GM12878 (cell line): ENCODE results near the gene SELP. TPM values are rescaled to one million over a fixed set of nuclear protein-coding genes. Genes with fewer than 3 reads are reported as not detected.

Experiments
- BACH1 ChIP-seq: fragments of 450-650 bp; IDR thresholded peaks from 2 replicates; pipeline ENCODE4 v1.6.1; 2017; ENCODE audit warnings: mild to moderate bottlenecking, borderline replicate concordance
- BRCA1 ChIP-seq: IDR thresholded peaks from 2 replicates; pipeline ENCODE4 v1.6.1; 2011; ENCODE audit warnings: low read depth, low read length, improper control_type of control experiment
- ETV6 ChIP-seq, 2 experiments: fragments of 450-650 bp in 1 of 2; IDR thresholded peaks in 1 of 2; conservative IDR thresholded peaks in 1 of 2; 2 replicates each; pipeline ENCODE4 v1.6.1; 2014; ENCODE audit warnings: antibody characterized with exemption in 1 of 2, borderline replicate concordance in 1 of 2, low read depth in 1 of 2, mild to moderate bottlenecking in 1 of 2, moderate library complexity in 1 of 2
- MEF2A ChIP-seq: IDR thresholded peaks from 2 replicates; pipeline ENCODE4 v1.6.1; 2011; ENCODE audit warnings: low read depth, mild to moderate bottlenecking, low read length, moderate library complexity; ENCODE audit not compliant: insufficient read depth
- MTA3 ChIP-seq: IDR thresholded peaks from 2 replicates; pipeline ENCODE4 v1.6.1; 2012; ENCODE audit warnings: low read length, inconsistent platforms, borderline replicate concordance
- MXI1 ChIP-seq: fragments of 150-350 bp; IDR thresholded peaks from 2 replicates; pipeline ENCODE4 v1.6.1; 2011; ENCODE audit warnings: low read depth, mild to moderate bottlenecking, inconsistent platforms, low read length, improper control_type of control experiment
- MYB ChIP-seq: fragments of 150-350 bp; IDR thresholded peaks from 2 replicates; pipeline ENCODE4 v1.6.1; 2014; ENCODE audit warnings: mild to moderate bottlenecking, low read depth, low read length, borderline replicate concordance
- NFYB ChIP-seq: IDR thresholded peaks from 2 replicates; pipeline ENCODE4 v1.6.1; 2011; ENCODE audit warnings: low read depth, mild to moderate bottlenecking, low read length, improper control_type of control experiment, moderate library complexity; ENCODE audit not compliant: insufficient read depth
- POLR2AphosphoS2 ChIP-seq: IDR thresholded peaks from 2 replicates; pipeline ENCODE4 v1.6.1; 2011; ENCODE audit warnings: low read depth, mild to moderate bottlenecking, low read length, improper control_type of control experiment, moderate library complexity
- RUNX3 ChIP-seq: IDR thresholded peaks from 2 replicates; pipeline ENCODE4 v1.6.1; 2012; ENCODE audit warnings: low read length, inconsistent platforms
- SIN3A ChIP-seq: IDR thresholded peaks from 2 replicates; pipeline ENCODE4 v1.6.1; 2012; ENCODE audit warnings: low read depth, low read length, improper control_type of control experiment
- SMARCA5 ChIP-seq: fragments of 450-650 bp; IDR thresholded peaks from 2 replicates; pipeline ENCODE4 v1.6.1; 2017; ENCODE audit warnings: mild to moderate bottlenecking
- SMC3 ChIP-seq: IDR thresholded peaks from 2 replicates; pipeline ENCODE4 v1.6.1; 2011; ENCODE audit warnings: low read length, improper control_type of control experiment, borderline replicate concordance
- SP1 ChIP-seq: IDR thresholded peaks from one replicate; pipeline ENCODE4 v1.6.1; 2011; ENCODE audit warnings: low read depth, low read length
- polyA plus RNA-seq, 11 experiments: library from polyadenylated mRNA; depleted of rRNA in 4 of 11; unstranded in 6 of 11; stranded (reverse) in 5 of 11; fragments of >200 nt; fragmentation: Nextera tagmentation in 4 of 11; fragmentation: Illumina TruSeq in 1 of 11; extraction: Ambion mirVana in 4 of 11; extraction: Trizol in 1 of 11; gene quantifications; 1 replicate in 1 of 11; 2 replicates in 10 of 11; pipeline versions ENCODE4 v1.2.1 to v1.2.3, GENCODE V29; 2011 to 2016; ENCODE audit warnings: inconsistent platforms in 2 of 11, missing spikeins in 2 of 11, low read depth in 1 of 11
- total RNA-seq, 4 experiments: library from RNA; depleted of rRNA in 3 of 4; stranded (reverse); fragments of >200 nt in 3 of 4; fragmentation: Illumina TruSeq in 1 of 4; extraction: Trizol in 1 of 4; gene quantifications; 2 replicates each; pipeline versions ENCODE4 v1.2.1 to v1.2.3, GENCODE V29; 2013 to 2021
- TF ChIP-seq, protein P1 (sequence below): IDR thresholded peaks from 2 replicates; pipeline ENCODE4 v1.6.1; 2011; ENCODE audit warnings: borderline replicate concordance, low read depth, mild to moderate bottlenecking, moderate library complexity, mixed read lengths, low read length; ENCODE audit not compliant: insufficient read depth; ENCODE audit errors: extremely low read length
- TF ChIP-seq, protein P2 (sequence below): fragments of 450-650 bp; IDR thresholded peaks from 2 replicates; pipeline ENCODE4 v1.6.1; 2017; ENCODE audit warnings: mild to moderate bottlenecking
- TF ChIP-seq, protein P3 (sequence below), 3 experiments: IDR thresholded peaks in 2 of 3; conservative IDR thresholded peaks in 1 of 3; 2 replicates each; pipeline ENCODE4 v1.5.1; 2011; ENCODE audit warnings: low read depth in 3 of 3, low read length in 3 of 3, mild to moderate bottlenecking in 3 of 3, control low read depth in 2 of 3, moderate library complexity in 2 of 3, inconsistent platforms in 1 of 3, mixed read lengths in 1 of 3; ENCODE audit not compliant: control insufficient read depth in 2 of 3, insufficient read depth in 1 of 3; ENCODE audit errors: extremely low read depth in 1 of 3
- TF ChIP-seq, protein P4 (sequence below): fragments of 450-650 bp; IDR thresholded peaks from 2 replicates; pipeline ENCODE4 v1.6.1; 2017; ENCODE audit warnings: mild to moderate bottlenecking, moderate library complexity

The SELP gene
- total and polyA plus RNA-seq, 10 of the 15 experiments (the other 5 are each of a cell fraction or from before 2014, with no cell fraction given): 0.04 to 0.23 (median 0.06) TPM; not detected in 7

DNA sequence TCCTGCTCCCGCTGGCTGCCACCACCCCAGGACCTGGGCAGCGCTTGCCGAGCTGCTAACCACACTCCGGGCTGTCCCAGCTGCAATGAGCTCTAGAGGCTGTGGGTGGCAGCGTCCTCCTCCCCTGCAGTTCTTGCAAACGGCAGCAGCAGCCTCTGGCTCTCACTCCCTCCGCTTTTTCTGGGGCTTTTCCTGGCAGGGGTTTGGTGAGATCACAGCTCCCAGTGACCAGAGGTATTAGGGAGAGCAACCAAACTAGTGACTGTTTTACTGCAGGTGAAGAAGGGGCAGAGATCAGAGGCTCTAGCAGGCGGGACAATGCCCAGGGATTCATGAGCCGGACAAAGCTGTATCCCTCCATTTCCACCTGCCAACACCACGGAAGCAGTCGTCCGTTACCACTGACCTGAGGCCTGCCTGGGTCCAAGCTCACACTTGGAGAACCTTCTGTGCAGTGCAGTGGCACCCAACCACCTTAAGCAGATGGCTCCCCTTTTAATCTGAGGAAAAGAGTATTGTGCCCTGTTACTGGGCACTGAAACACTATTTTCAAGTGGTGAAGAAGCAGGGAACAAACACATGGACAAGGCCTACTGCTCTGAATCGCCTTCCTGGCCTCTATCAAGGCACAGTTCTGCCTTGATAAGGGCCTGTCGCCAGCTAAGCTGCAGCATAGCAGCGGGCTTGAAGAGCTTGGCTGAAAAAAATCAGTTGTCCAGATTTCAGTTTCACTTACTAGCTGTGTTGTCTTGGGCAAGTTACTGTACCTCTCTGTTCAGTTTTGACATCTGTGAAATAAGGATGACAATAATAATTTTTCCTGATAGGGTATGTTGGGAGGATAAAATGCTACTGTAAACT is 43.3 kb downstream of the SELP start, which contains the start of gene F5 (continued):
- TF ChIP-seq BACH1: no peak
- TF ChIP-seq SMC3: peak; percentile 68; the same call in 1 of the 2 replicates
- no peak for TF ChIP-seq MYB
- TF ChIP-seq, protein P1, sequence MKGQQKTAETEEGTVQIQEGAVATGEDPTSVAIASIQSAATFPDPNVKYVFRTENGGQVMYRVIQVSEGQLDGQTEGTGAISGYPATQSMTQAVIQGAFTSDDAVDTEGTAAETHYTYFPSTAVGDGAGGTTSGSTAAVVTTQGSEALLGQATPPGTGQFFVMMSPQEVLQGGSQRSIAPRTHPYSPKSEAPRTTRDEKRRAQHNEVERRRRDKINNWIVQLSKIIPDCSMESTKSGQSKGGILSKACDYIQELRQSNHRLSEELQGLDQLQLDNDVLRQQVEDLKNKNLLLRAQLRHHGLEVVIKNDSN: no peak
- 0 out of 2 replicates have a peak, but pooled peaks have one; percentile 24 for TF ChIP-seq SMARCA5
- TF ChIP-seq ETV6 (conservative IDR thresholded peaks at IDR 0.05 in 1 of 2, IDR thresholded peaks at IDR 0.05 in 1 of 2; ENCODE audit: borderline replicate concordance in 1 of 2, low read depth in 1 of 2): no peak
- no peak for TF ChIP-seq BRCA1
- no peak for TF ChIP-seq MXI1
- TF ChIP-seq MEF2A: no peak
- no peak for TF ChIP-seq NFYB
- TF ChIP-seq SP1: no peak
- TF ChIP-seq, protein P2, sequence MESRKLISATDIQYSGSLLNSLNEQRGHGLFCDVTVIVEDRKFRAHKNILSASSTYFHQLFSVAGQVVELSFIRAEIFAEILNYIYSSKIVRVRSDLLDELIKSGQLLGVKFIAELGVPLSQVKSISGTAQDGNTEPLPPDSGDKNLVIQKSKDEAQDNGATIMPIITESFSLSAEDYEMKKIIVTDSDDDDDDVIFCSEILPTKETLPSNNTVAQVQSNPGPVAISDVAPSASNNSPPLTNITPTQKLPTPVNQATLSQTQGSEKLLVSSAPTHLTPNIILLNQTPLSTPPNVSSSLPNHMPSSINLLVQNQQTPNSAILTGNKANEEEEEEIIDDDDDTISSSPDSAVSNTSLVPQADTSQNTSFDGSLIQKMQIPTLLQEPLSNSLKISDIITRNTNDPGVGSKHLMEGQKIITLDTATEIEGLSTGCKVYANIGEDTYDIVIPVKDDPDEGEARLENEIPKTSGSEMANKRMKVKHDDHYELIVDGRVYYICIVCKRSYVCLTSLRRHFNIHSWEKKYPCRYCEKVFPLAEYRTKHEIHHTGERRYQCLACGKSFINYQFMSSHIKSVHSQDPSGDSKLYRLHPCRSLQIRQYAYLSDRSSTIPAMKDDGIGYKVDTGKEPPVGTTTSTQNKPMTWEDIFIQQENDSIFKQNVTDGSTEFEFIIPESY: no peak
- TF ChIP-seq RUNX3: peak; percentile 7; the same call in 1 of the 2 replicates
- no peak for TF ChIP-seq SIN3A
- TF ChIP-seq, protein P3, sequence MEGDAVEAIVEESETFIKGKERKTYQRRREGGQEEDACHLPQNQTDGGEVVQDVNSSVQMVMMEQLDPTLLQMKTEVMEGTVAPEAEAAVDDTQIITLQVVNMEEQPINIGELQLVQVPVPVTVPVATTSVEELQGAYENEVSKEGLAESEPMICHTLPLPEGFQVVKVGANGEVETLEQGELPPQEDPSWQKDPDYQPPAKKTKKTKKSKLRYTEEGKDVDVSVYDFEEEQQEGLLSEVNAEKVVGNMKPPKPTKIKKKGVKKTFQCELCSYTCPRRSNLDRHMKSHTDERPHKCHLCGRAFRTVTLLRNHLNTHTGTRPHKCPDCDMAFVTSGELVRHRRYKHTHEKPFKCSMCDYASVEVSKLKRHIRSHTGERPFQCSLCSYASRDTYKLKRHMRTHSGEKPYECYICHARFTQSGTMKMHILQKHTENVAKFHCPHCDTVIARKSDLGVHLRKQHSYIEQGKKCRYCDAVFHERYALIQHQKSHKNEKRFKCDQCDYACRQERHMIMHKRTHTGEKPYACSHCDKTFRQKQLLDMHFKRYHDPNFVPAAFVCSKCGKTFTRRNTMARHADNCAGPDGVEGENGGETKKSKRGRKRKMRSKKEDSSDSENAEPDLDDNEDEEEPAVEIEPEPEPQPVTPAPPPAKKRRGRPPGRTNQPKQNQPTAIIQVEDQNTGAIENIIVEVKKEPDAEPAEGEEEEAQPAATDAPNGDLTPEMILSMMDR (IDR thresholded peaks at IDR 0.05 in 2 of 3, conservative IDR thresholded peaks at IDR 0.05 in 1 of 3; ENCODE audit: control insufficient read depth in 2 of 3, extremely low read depth in 1 of 3, insufficient read depth in 1 of 3, low read depth in 3 of 3, low read length in 3 of 3): peak; percentile 71 to 87 (median 77)
- TF ChIP-seq MTA3: no peak
- TF ChIP-seq POLR2AphosphoS2: no peak
- TF ChIP-seq, protein P4, sequence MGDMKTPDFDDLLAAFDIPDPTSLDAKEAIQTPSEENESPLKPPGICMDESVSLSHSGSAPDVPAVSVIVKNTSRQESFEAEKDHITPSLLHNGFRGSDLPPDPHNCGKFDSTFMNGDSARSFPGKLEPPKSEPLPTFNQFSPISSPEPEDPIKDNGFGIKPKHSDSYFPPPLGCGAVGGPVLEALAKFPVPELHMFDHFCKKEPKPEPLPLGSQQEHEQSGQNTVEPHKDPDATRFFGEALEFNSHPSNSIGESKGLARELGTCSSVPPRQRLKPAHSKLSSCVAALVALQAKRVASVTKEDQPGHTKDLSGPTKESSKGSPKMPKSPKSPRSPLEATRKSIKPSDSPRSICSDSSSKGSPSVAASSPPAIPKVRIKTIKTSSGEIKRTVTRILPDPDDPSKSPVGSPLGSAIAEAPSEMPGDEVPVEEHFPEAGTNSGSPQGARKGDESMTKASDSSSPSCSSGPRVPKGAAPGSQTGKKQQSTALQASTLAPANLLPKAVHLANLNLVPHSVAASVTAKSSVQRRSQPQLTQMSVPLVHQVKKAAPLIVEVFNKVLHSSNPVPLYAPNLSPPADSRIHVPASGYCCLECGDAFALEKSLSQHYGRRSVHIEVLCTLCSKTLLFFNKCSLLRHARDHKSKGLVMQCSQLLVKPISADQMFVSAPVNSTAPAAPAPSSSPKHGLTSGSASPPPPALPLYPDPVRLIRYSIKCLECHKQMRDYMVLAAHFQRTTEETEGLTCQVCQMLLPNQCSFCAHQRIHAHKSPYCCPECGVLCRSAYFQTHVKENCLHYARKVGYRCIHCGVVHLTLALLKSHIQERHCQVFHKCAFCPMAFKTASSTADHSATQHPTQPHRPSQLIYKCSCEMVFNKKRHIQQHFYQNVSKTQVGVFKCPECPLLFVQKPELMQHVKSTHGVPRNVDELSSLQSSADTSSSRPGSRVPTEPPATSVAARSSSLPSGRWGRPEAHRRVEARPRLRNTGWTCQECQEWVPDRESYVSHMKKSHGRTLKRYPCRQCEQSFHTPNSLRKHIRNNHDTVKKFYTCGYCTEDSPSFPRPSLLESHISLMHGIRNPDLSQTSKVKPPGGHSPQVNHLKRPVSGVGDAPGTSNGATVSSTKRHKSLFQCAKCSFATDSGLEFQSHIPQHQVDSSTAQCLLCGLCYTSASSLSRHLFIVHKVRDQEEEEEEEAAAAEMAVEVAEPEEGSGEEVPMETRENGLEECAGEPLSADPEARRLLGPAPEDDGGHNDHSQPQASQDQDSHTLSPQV: no peak
